HG03025 (cell line): Measurements from ENCODE around the gene FHIP1A.
"Not testable (repeated sequence)": the region's sequence is repeated elsewhere in the genome, so short reads cannot be mapped to it uniquely, and the experiment has no call there.

Experiments
- ATAC-seq: cut with Tn5 transposase; IDR thresholded peaks from one replicate; pipeline ENCODE4 v1.9.1; 2021; ENCODE audit warnings: mild to moderate bottlenecking, moderate library complexity; ENCODE audit not compliant: unreplicated experiment, low FRiP score

FHIP1A gene

DNA sequence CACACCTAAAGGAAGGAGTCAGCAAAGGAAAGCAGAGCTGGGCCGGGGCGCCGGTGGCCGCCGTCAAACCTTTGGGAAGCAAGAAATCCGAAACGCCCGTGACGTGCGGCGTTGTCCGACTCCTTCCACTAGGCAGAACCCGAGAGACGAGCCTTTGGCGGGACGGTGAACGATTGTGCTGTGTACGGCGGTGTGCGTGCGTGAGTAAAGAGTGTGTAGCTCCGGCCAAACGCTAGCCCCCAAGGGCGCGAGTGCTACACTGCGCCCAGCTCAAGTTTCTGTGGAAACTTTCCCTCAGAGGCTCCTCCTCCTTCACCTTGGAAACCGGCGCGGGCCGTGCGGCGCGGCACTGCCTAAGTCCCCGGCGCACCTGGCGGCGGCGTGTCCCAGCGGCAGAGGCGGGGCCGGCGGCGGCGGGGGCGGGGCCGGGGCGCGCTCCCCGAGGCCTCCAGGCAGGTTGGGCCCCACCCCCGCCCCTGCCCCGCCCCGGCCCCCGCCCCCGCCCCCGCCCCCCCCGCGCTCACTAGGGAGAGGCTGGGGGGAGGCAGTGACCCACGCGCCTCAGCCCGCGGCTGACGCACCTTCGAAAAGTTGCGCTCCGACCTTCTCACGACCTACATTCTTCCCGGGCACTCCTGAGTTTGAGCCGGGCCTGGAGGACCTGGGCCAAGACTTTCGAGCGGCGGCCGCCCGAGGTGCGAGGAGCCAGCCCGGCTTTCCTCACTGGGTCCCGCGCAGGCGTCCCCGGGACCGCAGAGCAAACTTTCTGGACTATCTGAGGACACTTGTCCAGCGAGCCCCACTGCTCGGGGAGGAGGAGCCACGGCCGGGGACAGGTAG lies at the start of gene FHIP1A:
Gene FHIP1A (plus strand): TSS at position 547 of the 840 bp plus-strand sequence. CDS start 157,084 bp downstream, outside the sequence.
- peak; percentile 73 for ATAC-seq

DNA sequence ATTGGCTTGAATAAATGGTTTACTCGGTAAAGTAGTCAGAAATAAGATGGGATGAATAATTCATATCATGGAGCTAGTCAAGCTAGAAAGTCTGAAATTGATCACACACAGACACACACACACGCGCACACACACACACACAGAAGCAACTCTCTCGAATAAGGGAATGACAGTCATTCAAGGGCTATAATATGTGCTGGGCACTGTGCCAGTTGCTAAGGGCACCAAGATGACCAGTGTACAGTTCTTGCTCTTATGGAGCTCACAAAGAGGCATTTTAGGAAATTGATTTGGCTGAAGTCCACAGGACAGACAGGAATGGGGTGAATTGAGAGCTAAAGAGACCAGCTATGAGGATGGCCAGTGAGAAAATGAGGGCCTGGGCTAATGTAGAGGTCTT lies 49.4 kb upstream of the FHIP1A start:
- no peak for ATAC-seq

DNA sequence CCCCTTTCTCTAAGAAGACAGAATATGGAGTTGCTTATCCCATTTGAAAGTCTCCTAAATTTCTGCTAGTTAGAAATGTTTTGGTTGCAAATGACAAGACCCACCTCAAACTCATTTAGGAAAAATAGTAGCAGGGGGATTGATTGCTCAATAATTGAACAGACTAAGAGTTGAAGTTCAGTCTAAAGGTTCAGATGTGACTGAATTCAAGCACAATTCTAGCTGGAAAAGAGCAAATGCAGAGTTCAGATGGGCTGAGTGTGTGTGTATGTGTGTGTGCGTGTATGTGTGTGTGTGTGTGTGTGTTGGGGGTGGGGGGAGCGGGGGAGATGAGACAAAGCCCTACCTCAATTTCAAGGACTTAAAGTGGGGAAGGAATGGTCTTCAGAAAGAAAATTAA lies 47.9 kb upstream of the FHIP1A start:
- no peak for ATAC-seq

DNA sequence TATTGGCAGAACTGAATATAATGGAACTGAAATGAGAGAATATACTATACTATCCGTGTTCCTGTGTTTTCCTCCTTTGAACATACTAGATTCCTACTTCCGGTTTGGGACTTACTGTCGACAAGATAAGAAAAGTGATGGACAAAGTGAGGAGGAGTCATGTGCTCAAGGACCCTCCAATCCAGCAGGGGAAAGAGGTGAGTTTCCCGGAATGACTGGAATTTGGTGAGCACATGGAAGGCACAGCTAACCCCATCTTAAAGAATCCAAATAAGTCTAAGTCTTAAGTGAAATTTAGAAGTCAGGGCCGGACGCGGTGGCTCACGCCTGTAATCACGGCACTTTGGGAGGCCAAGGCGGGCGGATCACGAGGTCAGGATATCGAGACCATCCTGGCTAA lies 47.0 kb upstream of the FHIP1A start:
- ATAC-seq = no peak

GRCh38 chr4:151362404-151363164 lies 46.4 kb upstream of the FHIP1A start:
- ATAC-seq = peak; percentile 90

DNA sequence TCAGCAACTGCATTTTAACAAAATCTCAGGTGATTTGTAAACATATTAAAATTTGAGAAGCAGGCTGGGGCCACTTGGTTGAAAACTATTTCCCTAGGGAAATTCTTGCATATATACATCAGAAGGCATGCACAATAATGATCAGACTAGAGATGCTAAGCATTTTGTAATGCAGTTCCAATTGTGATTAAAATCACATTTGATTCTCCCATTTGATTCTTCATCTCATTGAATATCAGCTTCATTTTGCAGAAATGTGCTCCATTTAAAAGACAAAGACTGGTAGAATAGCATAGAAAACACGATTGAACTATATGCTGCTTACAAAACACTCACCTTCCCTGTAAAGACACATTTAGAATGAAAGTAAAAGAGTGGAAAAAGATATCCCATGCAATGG lies 32.4 kb upstream of the FHIP1A start:
- ATAC-seq = no peak

- no peak for ATAC-seq
Measured at GRCh38 chr4:151389311-151389710, 19.7 kb upstream of the FHIP1A start.

- ATAC-seq = not testable (repeated sequence)
Measured at GRCh38 chr4:151389799-151390198, 19.2 kb upstream of the FHIP1A start.

DNA sequence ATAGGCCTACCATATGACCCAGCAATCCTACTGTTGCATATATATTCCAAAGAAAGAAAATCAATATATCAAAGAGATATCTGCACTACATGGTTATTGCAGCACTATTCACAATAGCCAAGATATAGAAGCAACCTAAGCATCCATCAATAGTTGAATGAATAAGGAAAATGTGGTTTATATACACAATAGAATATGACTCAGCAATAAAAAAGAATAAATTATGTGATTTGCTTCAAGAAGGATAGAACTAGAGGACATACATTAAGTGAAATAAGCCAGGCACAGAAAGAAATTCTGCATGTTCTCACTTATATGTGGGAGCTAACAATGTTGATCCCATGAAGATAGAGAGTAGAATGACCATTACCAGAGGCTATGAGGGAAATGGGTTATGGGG lies 13.1 kb upstream of the FHIP1A start:
- ATAC-seq = no peak

GRCh38 chr4:151400343-151400742 lies 8.6 kb upstream of the FHIP1A start:
- no peak for ATAC-seq

DNA sequence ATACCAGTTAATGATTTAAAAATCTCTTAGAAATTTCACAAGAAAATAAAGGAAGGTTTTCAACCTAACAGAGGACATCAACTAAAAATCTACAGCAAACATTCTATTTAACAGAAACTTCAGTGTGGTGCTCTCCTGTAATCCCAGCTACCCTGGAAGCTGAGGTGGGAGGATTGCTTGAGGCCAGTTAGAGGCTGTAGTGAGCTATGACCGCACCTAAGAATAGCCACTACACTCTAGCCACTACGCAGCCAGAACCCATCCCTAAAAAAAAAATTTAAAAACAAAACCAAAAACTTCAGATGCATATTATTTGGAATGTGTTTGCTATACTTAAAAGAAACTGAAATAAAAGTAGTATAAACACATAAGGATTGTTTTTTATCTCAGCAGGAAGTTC lies 7.2 kb upstream of the FHIP1A start:
- no peak for ATAC-seq

- ATAC-seq = no peak
Measured at GRCh38 chr4:151402145-151402865, 6.7 kb upstream of the FHIP1A start.

- ATAC-seq = no peak
Measured at GRCh38 chr4:151403656-151404055, 5.3 kb upstream of the FHIP1A start.

DNA sequence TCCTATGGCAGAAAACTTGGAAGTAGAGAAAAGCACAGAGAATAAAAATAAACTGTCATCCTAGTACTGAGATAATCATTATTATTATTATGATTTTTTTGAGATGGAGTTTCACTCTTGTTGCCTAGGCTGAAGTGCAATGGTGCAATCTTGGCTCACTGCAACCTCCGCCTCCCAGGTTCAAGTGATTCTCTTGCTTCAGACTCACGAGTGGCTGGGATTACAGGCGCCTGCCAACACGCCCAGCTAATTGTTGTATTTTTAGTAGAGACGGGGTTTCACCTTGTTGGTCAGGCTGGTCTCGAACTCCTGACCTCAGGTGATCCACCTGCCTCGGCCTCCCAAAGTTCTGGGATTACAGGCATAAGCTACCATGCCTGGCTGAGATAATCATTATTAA lies 4.2 kb upstream of the FHIP1A start:
- ATAC-seq = not testable (repeated sequence)

GRCh38 chr4:151407018-151407417 lies 2.0 kb upstream of the FHIP1A start:
- ATAC-seq = no peak

DNA sequence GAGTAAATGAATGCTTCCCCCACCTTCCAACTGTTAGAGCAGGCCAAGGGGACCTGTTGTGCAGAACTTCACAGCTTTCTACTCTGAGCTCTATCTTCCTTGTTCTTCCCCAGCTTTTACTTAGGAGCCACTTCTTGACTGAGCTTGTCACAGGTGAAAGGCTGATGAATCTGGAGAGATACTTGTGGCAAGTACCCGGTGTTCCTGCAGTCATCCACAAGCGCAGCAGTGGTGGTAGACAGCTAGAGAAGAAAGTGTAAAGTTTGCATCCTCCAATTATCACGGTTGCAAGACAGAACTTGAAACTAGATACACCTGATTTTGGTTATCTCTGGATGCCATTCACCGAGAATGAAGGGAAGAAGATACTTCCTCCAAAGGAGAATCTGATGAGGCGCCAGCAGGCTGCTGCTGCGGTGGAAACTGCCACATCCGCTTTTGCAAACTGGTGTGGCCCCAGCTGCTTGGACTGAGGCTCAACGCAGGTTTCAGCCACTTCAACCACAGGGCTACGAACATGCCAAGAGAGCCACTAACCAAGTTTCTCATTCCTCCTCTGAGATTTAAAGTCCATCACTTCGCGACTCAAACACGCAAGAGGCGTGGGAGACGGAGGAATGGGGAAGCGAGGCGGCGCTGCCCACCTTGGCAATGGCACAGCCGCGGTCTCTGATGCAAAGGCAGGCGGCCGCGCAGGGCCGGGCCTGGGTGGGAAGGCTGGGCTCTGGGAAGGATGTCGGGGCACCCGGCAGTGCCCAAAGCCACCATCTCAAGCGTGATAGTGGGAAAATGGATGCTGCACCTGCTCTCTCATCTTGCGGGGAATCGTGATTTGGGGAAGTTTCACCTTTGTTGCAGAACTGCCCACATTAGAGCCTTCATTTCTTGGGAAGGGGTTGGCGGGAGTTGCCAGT lies 1.3 kb upstream of the FHIP1A start:
- peak; percentile 88 for ATAC-seq

- no peak for ATAC-seq
Measured at GRCh38 chr4:151408380-151408629, 671 bp upstream of the FHIP1A start.

GRCh38 chr4:151409470-151410313 lies 716 bp downstream of the FHIP1A start:
- ATAC-seq = no peak

GRCh38 chr4:151415978-151416377 lies 7.0 kb downstream of the FHIP1A start:
- ATAC-seq = no peak
